RWPE2 (cell line): Measurements from ENCODE around the gene CLSTN2.

Experiments
- ATAC-seq: fragments of 200-7000 bp; cut with Tn5 transposase; 3 replicates; pipeline ENCODE4 v1.9.1; 2021; ENCODE audit warnings: low read depth
- DNase-seq: peaks from one replicate; pipeline ENCODE4 v3.0.0-alpha.2; 2020; ENCODE audit warnings: low spot score
- H3K27ac ChIP-seq: fragments of 450-650 bp; 2 replicates; pipeline ENCODE4 v1.5.1; 2017; ENCODE audit warnings: mild to moderate bottlenecking; ENCODE audit not compliant: poor library complexity, severe bottlenecking
- H3K27me3 ChIP-seq: fragments of 250-450 bp; sonication (Bioruptor Pico); 2 replicates; pipeline ENCODE4 v1.5.1; 2021; ENCODE audit warnings: mild to moderate bottlenecking, moderate library complexity; ENCODE audit not compliant: insufficient read depth, poor library complexity, severe bottlenecking
- H3K36me3 ChIP-seq: fragments of 250-450 bp; sonication (Bioruptor Pico); 2 replicates; pipeline ENCODE4 v1.5.1; 2020; ENCODE audit warnings: low read depth, mild to moderate bottlenecking, moderate library complexity
- H3K4me1 ChIP-seq: fragments of 250-450 bp; sonication (Bioruptor Pico); 2 replicates; pipeline ENCODE4 v1.5.1; 2021; ENCODE audit warnings: mild to moderate bottlenecking, moderate library complexity; ENCODE audit not compliant: insufficient read depth, poor library complexity, severe bottlenecking
- H3K4me3 ChIP-seq: fragments of 250-450 bp; sonication (Bioruptor Pico); 2 replicates; pipeline ENCODE4 v1.5.1; 2021; ENCODE audit warnings: mild to moderate bottlenecking, moderate library complexity; ENCODE audit not compliant: severe bottlenecking
- H3K9me3 ChIP-seq: fragments of 250-450 bp; sonication (Bioruptor Pico); 2 replicates; pipeline ENCODE4 v1.5.1; 2021; ENCODE audit warnings: mild to moderate bottlenecking, moderate library complexity; ENCODE audit not compliant: severe bottlenecking
- CTCF ChIP-seq: fragments of 450-650 bp; IDR thresholded peaks from one replicate; pipeline ENCODE4 v1.5.1; 2017; ENCODE audit warnings: mild to moderate bottlenecking, moderate library complexity; ENCODE audit not compliant: poor library complexity, severe bottlenecking

CLSTN2 gene

GRCh38 chr3:140552898-140553297 is 617.9 kb downstream of the CLSTN2 start:
- H3K36me3 ChIP-seq = no peaks in the 10 kb centered on the region
- TF ChIP-seq CTCF = no peak
- DNase-seq (no peak), ATAC-seq (peak; percentile 88)
- H3K4me3 ChIP-seq = no peak overlapping the region
- no peaks in the 10 kb centered on the region for H3K27me3 ChIP-seq
- H3K27ac ChIP-seq = no peak overlapping the region
- no peaks in the 10 kb centered on the region for H3K9me3 ChIP-seq
- H3K4me1 ChIP-seq = no peaks in the 10 kb centered on the region

- ATAC-seq (no peak), DNase-seq (no peak)
- TF ChIP-seq CTCF = no peak
- no peaks in the 10 kb centered on the region for H3K27me3 ChIP-seq
- H3K4me3 ChIP-seq = no peak overlapping the region
- H3K36me3 ChIP-seq = no peaks in the 10 kb centered on the region
- no peaks in the 10 kb centered on the region for H3K9me3 ChIP-seq
- no peak overlapping the region for H3K27ac ChIP-seq
- H3K4me1 ChIP-seq = no peaks in the 10 kb centered on the region
These were observed 618.6 kb downstream of the CLSTN2 start for GRCh38 chr3:140553591-140553990.

DNA sequence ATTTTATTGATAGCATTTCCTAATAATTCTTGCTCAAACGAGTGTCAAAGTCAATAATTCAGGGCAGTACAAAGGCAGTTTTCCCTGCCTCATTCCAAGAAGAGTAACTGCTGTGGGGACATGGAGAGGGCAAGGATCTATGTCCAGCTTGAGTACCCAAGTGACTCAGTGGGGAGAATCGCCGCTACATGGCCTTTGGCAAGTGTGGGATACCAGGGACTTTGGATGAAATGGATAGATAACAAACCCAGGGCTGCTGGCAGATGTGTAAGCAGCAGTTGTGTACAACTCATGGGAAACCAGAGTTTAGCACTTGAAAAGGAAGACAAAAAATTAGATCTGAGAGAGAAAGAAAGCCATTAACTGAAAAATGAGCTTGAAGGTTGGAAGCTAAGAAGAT is 620.7 kb downstream of the CLSTN2 start:
- H3K27ac ChIP-seq = no peak overlapping the region
- H3K9me3 ChIP-seq = no peaks in the 10 kb centered on the region
- TF ChIP-seq CTCF = no peak
- H3K4me3 ChIP-seq = no peak overlapping the region
- ATAC-seq (no peak), DNase-seq (no peak)
- no peaks in the 10 kb centered on the region for H3K36me3 ChIP-seq
- H3K4me1 ChIP-seq = no peaks in the 10 kb centered on the region
- H3K27me3 ChIP-seq = no peaks in the 10 kb centered on the region

DNA sequence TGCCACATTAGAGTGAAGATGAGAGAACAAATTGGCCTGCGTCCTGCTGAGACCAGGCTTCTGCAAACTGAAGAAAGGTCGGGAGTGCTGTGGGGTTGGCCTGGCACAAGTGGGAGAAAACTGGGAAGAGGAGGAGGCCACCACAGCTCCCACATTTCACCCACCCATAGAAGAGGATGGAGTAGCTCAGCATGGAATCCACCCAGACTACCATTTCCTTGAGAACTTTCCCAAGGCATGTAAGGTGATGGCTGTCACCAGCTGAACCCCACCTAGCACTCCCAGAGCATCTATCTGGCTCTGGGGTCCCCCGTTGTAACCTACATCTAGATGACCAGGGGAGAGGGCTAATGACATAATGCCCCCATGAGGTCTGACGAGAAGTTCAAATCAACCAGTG is 622.5 kb downstream of the CLSTN2 start:
- no peaks in the 10 kb centered on the region for H3K4me1 ChIP-seq
- no peaks in the 10 kb centered on the region for H3K27me3 ChIP-seq
- no peaks in the 10 kb centered on the region for H3K36me3 ChIP-seq
- TF ChIP-seq CTCF = no peak
- H3K27ac ChIP-seq = no peak overlapping the region
- H3K9me3 ChIP-seq = no peaks in the 10 kb centered on the region
- DNase-seq (no peak), ATAC-seq (no peak)
- H3K4me3 ChIP-seq = no peak overlapping the region

DNA sequence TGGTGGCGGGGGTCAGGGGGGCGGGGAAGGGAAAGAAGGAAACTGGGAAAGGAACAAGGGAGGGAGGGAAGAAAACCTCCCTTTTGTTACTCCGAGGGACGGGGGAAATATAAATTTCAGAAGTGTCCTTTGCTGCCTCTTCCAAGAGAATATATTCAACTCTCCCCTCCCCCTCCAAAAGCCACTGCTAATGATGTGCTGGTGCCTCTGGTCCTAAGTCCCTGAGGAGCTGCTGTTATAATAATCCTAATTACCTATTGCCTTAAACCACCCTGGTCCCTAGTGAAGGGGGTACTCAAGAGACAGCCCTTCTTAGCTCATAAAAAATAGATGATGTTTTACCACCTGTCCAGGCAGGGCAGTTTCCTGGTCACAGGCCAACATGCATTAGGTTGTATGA is 624.6 kb downstream of the CLSTN2 start:
- ATAC-seq (no peak), DNase-seq (no peak)
- Histone ChIP-seq H3K4me1 (no peaks in the 10 kb centered on the region), H3K4me3 (no peak overlapping the region), H3K9me3 (no peaks in the 10 kb centered on the region), H3K27ac (no peak overlapping the region), H3K27me3 (no peaks in the 10 kb centered on the region), H3K36me3 (no peaks in the 10 kb centered on the region)
- TF ChIP-seq CTCF = no peak
